Type B pancreatic cell (in vitro differentiated cells): ENCODE data around the gene IL1RAPL2. TPM values are rescaled to one million over a fixed set of nuclear protein-coding genes. Genes with fewer than 3 reads are reported as not detected.
"Not testable (repeated sequence)": the region's sequence is repeated elsewhere in the genome, so short reads cannot be mapped to it uniquely, and the experiment has no call there.

Experiments
- DNase-seq: peaks from one replicate; pipeline ENCODE4 v3.0.0; 2021; ENCODE audit warnings: mixed read lengths; ENCODE audit not compliant: unreplicated experiment; ENCODE audit errors: extremely low spot score
- H3K27ac Mint-ChIP-seq: 2 replicates; pipeline ENCODE4 v1.8.0; 2021; ENCODE audit warnings: mild to moderate bottlenecking, mixed read lengths
- H3K27me3 Mint-ChIP-seq: 2 replicates; pipeline ENCODE4 v1.8.0; 2021; ENCODE audit warnings: mixed read lengths
- H3K36me3 Mint-ChIP-seq: 2 replicates; pipeline ENCODE4 v1.8.0; 2021; ENCODE audit warnings: mixed read lengths
- H3K4me1 Mint-ChIP-seq: one replicate; pipeline ENCODE4 v1.8.0; 2021; ENCODE audit warnings: mixed read lengths; ENCODE audit not compliant: unreplicated experiment
- H3K4me3 Mint-ChIP-seq: 2 replicates; pipeline ENCODE4 v1.8.0; 2021; ENCODE audit warnings: mild to moderate bottlenecking, mixed read lengths
- H3K9me3 Mint-ChIP-seq: 2 replicates; pipeline ENCODE4 v1.8.0; 2021; ENCODE audit warnings: mixed read lengths
- total RNA-seq: library from RNA; stranded (reverse); gene quantifications from 2 replicates; pipeline ENCODE4 v1.2.1, GENCODE V29; 2021; ENCODE audit warnings: low replicate concordance
- TF ChIP-seq, protein P1 (sequence below): fragments of 200-600 bp; sonication (generic); conservative IDR thresholded peaks from 2 replicates; pipeline ENCODE4 v1.5.0; 2021; ENCODE audit warnings: antibody characterized with exemption, mild to moderate bottlenecking

The IL1RAPL2 gene
- total RNA-seq, 1 donor from 2014 or later: 4.5 TPM

DNA sequence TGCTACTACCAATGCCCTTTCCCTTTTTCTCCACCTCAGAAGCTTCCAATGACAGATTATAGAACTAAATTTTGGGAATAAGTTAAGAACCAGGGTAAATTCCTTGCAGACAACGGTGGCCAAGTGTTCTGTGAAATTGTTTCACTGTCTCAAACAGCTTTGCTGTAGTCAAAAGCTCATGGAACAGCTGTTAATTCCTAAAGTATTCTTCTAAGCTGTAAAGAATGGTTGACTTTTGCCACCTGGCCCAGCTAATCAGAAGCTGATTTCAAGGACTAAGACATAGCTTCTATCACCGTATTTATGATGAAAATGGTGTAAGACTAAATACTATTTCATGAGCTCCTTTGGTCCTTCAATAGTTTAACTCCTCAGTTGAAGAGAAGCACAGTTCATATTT, 297.5 kb downstream of the IL1RAPL2 start:
- H3K36me3 Mint-ChIP-seq: no peaks in the 10 kb centered on the region
- TF ChIP-seq, protein P1, sequence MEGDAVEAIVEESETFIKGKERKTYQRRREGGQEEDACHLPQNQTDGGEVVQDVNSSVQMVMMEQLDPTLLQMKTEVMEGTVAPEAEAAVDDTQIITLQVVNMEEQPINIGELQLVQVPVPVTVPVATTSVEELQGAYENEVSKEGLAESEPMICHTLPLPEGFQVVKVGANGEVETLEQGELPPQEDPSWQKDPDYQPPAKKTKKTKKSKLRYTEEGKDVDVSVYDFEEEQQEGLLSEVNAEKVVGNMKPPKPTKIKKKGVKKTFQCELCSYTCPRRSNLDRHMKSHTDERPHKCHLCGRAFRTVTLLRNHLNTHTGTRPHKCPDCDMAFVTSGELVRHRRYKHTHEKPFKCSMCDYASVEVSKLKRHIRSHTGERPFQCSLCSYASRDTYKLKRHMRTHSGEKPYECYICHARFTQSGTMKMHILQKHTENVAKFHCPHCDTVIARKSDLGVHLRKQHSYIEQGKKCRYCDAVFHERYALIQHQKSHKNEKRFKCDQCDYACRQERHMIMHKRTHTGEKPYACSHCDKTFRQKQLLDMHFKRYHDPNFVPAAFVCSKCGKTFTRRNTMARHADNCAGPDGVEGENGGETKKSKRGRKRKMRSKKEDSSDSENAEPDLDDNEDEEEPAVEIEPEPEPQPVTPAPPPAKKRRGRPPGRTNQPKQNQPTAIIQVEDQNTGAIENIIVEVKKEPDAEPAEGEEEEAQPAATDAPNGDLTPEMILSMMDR: no peak
- DNase-seq: no peak
- H3K27ac Mint-ChIP-seq: no peak overlapping the region
- H3K9me3 Mint-ChIP-seq: no peaks in the 10 kb centered on the region
- H3K27me3 Mint-ChIP-seq: no peaks in the 10 kb centered on the region
- no peak overlapping the region for H3K4me3 Mint-ChIP-seq
- no peaks in the 10 kb centered on the region for H3K4me1 Mint-ChIP-seq

DNA sequence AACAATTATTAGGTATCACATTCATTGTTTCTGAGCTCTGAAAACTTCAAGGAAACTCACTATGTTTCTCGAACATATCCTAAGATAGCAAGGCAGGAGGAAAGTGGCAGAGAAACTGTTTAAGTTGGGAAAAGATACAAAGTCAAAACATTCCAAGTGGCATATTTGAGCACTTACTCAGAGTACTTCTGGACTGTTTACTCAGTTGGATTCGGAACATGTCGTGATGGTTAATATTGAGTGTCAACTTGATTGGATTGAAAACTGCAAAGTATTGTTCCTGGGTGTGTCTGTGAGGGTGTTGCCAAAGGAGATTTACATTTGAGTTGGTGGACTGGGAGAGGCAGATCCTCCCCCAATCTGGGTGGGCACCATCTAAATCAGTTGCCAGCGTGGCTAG, 298.3 kb downstream of the IL1RAPL2 start:
- TF ChIP-seq, protein P1: no peak
- Mint-ChIP-seq H3K27ac (no peak overlapping the region), H3K27me3 (no peaks in the 10 kb centered on the region), H3K4me3 (no peak overlapping the region), H3K4me1 (no peaks in the 10 kb centered on the region), H3K36me3 (no peaks in the 10 kb centered on the region), H3K9me3 (no peaks in the 10 kb centered on the region)
- no peak for DNase-seq

DNA sequence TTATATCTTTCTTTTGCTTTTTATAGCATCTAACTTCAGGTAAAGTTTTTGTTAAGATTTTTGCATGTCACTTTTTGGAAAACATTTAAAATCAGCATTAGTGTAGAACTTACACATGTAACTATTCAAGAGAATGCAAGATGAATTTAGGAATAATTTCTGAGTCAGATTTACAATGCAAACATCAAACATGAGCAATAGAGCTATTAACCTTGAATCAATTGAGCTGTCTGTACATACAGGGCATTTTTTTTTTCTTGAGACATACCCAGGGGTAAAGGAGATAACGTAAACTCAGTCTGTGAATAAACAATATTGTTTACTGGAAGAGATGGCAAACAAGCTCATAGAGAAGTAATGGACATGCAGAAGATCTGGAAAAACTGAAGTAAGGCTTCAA, 311.5 kb downstream of the IL1RAPL2 start:
- no peak overlapping the region for H3K4me3 Mint-ChIP-seq
- H3K36me3 Mint-ChIP-seq: no peaks in the 10 kb centered on the region
- no peaks in the 10 kb centered on the region for H3K27me3 Mint-ChIP-seq
- H3K9me3 Mint-ChIP-seq: no peaks in the 10 kb centered on the region
- TF ChIP-seq, protein P1: no peak
- no peak overlapping the region for H3K27ac Mint-ChIP-seq
- no peak for DNase-seq
- H3K4me1 Mint-ChIP-seq: no peaks in the 10 kb centered on the region

DNA sequence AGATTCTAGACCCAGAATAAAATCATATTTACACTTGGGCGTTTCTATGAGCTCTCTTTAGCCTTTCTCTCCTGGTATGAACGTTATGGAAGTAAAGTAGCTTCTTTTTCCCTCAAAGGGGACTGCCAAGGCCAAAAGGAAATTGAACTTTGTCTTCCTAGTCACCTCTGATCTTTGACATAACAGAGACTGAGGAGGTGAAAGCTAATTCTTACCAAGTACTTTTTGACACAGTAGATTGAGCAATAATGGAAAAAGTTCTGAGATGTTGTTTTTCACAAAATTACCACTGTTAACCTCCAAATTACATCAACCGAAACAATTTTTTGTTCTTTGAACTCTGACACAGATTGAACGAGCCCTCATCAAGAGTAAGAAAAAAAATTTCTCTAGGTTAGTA, 336.1 kb downstream of the IL1RAPL2 start:
- Mint-ChIP-seq H3K4me1 (no peaks in the 10 kb centered on the region), H3K4me3 (no peak overlapping the region), H3K36me3 (no peaks in the 10 kb centered on the region), H3K27ac (no peak overlapping the region), H3K27me3 (no peaks in the 10 kb centered on the region), H3K9me3 (no peaks in the 10 kb centered on the region)
- TF ChIP-seq, protein P1: no peak
- DNase-seq: no peak

DNA sequence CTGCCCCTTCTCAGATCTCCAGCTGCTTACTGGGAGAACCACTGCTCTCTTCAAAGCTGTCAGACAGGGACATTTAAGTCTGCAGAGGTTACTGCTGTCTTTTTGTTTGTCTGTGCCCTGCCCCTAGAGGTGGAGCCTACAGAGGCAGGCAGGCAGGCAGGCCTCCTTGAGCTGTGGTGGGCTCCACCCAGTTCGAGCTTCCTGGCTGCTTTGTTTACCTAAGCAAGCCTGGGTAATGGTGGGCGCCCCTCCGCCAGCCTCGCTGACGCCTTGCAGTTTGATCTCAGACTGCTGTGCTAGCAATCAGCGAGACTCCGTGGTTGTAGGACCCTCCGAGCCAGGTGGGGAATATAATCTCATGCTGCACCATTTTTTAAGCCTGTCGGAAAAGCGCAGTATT, 343.7 kb downstream of the IL1RAPL2 start:
- TF ChIP-seq, protein P1: peak; percentile 52
- not testable (repeated sequence) for H3K9me3 Mint-ChIP-seq, H3K27me3 Mint-ChIP-seq, H3K4me1 Mint-ChIP-seq, DNase-seq, H3K36me3 Mint-ChIP-seq
- H3K27ac Mint-ChIP-seq: peak overlapping the region; percentile 50
- H3K4me3 Mint-ChIP-seq: peak overlapping the region; percentile 84

DNA sequence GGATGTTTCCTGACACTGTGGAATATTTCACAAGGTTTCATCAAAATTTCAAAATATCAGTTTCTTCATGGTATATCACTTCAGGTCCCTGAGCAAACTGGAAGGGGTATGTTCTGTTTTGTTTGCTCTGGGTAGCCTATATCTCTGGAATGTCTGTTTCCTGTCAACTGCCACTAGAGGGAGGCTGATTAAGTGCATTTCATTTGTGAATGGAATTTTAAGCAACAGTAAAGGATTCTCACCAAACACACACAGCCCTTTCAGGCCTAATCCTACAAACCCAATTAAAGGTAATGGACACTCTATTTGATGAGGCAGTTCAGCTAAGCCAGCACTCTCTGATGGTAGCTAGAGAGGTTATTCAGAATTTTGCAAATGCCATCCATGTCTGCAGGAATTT, 347.3 kb downstream of the IL1RAPL2 start:
- no peaks in the 10 kb centered on the region for H3K9me3 Mint-ChIP-seq
- H3K4me3 Mint-ChIP-seq: no peak overlapping the region
- no peaks in the 10 kb centered on the region for H3K4me1 Mint-ChIP-seq
- no peaks in the 10 kb centered on the region for H3K27me3 Mint-ChIP-seq
- no peaks in the 10 kb centered on the region for H3K36me3 Mint-ChIP-seq
- TF ChIP-seq, protein P1: peak; percentile 70
- H3K27ac Mint-ChIP-seq: no peak overlapping the region
- DNase-seq: no peak

DNA sequence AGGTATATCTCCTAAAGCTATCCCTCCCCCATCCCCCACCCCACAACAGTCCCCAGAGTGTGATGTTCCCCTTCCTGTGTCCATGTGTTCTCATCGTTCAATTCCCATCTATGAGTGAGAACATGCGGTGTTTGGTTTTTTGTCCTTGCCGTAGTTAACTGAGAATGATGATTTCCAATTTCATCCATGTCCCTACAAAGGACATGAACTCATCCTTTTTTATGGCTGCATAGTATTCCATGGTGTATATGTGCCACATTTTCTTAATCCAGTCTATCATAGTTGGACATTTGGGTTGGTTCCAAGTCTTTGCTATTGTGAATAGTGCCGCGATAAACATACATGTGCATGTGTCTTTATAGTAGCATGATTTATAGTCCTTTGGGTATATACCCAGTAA, 348.7 kb downstream of the IL1RAPL2 start:
- not testable (repeated sequence) for H3K4me3 Mint-ChIP-seq, H3K27me3 Mint-ChIP-seq, DNase-seq, H3K36me3 Mint-ChIP-seq, H3K27ac Mint-ChIP-seq, H3K9me3 Mint-ChIP-seq, H3K4me1 Mint-ChIP-seq
